Measurements from ENCODE around the gene ELOVL4.

Gene ELOVL4

DNA sequence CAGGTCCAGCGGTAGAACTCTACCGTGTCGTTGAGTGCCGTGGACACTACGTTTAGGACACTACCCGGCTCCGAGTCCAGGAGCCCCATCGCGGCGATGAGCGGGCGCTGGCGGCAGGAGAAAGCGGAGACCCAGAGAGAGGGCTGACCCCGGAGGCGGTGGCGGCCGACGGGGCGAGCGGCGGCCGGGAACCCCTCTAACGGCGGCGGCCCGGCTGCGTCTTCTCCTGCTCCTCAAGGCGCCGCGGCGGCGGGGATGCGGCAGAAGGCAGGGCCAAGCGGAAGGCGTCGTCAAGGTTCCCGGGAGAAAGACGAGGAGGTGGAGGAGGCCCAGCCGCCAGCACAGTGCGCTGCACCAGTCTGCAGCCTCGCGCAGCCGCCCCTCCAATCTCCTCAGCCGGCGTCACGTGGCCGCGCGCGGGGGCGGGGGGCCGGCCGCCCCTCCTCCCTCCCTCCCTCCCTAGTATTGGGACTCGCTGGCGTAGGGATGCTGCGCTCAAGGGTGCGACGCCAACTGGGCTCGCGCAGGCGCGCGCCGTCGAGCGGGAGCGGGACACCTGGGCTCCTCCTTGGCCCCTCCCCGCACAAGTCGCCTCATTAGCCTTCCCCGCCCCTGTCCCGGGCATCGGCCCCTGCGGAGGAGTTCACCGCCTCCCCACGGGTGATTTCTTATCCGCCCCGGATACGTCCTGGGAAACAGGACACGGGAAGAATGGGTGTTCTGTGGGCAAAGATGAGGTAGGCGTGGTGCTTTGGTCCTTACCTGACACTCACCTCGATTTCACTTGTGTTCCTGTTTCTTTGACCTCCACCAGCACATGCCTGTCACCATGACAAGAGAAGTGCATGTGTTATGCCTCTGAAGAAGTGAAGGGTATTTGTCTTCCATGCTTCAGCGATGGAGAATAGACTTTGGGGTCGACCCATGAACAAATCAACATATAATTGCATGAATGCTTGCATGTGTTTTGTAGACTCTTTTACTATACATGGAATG lies at the start of gene ELOVL4:
Gene ELOVL4, minus strand, starts transcription at position 363 of the 996 bp plus-strand sequence. Its CDS starts 274 bp downstream, at position 89.
- DNase-seq, result no peak

DNA sequence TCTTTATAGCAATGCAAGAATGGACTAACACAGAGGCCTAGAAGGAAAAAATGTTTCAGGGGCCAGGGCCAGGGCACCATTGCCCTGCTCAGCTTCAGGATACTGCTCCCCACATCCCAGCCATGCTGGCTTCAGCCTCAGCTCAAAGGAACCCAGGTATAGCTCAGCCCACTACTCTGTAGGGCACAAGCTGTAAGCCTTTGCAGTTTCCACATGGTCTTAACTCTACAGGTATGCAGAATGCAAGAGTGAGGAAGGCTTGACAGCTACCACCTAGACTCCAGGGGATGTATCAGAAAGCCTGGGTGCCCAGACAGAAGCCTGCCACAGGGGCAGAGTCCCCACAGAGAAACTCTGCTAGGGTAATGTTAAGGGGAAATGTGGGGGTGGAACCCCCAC lies 46.6 kb upstream of the ELOVL4 start:
- DNase-seq, result no peak

DNA sequence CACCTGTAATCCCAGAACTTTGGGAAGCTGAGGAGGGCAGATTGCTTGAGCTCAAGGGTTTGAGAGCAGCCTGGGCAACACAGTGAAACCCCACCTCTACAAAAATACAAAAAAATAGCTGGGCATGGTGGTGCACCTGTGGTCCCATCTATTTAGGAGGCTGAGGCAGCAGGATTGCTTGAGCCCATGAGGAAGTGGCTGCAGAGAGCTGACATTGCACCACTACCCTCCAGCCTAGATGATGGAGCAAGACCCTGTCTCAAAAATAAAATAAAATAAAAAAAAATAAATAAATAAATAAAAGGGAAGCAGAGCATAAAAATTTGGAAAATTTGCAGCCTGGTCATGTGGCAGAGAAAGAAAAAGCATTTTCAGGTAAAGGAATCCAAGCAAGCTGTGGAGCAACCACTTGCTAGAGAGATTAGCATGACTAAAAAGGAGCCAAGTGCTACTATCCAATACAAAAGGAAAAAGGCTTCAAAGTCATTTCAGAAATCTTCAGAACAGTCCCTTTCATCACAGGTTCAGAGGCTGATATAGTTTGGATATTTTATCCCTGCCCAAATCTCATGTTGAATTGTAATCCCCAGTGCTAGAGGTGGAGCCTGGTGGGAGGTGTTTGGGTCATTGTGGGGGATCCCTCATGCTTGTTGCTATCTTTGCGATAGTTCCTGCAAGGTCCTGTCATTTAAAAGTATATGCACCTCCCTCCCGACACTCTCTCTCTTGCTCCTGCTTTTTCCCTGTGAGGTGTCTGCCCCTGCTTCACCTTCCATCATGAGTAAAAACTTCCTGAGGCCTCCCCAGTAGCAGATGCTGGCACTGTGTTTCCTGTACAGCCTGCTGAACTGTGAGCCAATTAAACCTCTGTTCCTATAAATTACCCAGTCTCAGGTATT lies 45.9 kb upstream of the ELOVL4 start:
- no peak for DNase-seq

DNA sequence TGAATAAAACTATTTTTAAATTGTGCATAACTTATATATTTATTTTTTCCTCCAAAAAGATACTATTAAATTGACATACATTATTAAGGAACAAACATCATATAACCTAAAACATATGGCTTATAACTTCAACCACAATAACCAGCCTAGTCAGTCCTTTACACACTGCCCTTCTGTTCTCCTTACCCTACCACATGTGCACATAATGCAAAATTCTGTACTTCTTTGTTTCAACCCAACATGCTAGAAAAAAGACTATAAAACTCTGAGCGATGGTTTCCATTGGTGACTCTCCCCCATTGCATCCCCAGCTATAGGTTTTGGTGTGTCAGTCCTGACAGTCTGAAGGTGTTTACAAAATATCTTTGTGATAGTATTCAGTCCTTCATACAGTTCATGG lies 42.3 kb upstream of the ELOVL4 start:
- DNase-seq, result no peak

DNA sequence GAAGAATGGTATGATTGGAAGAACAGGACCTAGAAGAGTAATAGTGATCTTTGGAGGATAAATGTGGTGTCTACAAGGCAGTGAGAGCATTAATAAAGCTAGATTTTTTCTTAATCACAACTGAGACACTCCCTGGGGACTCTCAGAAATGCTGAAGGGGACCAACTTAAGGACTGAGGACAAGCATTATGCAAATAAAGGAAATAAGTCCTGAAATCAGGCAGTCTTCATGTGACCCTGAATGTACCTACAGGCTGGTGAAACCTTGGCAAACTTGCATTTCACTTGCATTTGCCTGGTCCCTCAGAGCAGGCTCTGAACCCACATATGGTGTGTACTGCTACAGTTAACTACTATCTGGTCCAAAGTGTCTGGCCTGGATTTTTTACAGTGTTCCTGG lies 37.8 kb upstream of the ELOVL4 start:
- DNase-seq, result no peak

DNA sequence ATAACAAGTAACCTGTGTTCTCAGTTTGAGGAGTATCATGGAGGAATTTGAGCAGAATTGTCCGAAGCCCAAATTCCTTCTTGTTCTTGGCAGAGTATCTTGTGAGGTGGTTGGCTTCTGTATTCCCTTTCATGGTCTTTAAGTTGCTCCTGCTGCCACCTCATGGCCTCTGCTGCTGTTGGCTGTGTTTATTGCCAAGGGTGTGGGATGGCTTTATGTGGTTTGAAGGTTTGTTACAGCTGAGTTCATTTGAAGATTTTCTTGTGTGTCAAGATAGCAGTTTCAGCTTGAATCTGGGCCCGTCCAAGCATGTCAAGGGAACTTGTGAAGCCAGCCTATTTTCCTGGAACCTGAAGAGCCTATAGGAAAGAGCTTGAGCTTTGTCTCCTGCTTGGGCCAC lies 36.9 kb upstream of the ELOVL4 start:
- DNase-seq, result no peak

DNA sequence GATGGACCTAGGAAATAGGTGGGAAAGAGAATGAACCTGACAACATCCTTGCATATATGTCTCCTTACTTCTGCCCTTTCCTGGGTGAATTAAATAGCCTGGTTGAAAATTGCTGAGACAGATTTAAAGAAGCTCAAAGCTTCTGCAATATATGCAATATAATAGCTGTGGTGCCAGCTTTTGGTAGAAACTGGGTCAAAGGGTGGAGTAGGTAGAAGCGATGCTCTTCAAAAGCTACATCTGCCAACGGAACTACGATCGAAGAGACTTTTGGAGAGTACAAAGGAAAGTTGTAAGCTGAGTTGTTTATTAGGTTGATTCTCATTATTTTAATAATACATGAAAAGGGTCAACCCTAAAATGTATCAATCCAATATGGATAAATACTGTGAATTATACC lies 34.3 kb upstream of the ELOVL4 start:
- no peak for DNase-seq

DNA sequence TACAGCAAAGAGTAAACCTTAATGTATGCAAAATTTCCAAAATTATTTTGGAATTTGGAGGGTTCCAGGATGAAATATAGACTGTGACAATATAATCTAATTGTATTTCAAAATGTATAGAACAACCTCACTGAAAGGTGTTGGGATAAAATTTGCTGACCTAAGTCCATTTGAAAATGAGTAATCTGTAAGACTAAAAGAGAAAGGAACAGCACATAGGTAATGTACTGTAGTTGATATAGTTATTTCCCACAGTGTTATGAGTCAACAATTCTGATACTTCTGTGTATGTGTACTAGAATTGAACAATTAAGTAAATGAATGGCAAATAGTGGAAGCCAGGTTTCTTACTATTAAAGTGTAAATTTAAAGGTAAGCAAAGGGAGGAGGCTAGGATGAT lies 23.8 kb upstream of the ELOVL4 start:
- no peak for DNase-seq

DNA sequence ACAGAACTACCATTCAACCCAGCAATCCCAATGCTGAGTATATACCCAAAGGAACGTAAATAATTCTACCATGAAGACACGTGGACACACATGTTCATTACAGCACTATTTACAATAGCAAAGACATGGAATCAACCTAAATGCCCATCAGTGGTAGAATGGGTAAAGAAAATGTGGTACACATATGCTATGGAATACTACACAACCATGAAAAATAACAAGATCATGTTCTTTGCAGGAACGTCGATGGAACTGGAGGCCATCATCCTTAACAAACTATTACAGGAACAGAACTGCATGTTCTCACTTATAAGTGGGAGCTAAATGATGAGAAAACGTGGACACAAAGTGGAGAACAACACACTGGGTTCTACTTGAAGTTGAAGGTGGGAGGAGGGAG lies 22.4 kb upstream of the ELOVL4 start:
- DNase-seq, result no peak

DNA sequence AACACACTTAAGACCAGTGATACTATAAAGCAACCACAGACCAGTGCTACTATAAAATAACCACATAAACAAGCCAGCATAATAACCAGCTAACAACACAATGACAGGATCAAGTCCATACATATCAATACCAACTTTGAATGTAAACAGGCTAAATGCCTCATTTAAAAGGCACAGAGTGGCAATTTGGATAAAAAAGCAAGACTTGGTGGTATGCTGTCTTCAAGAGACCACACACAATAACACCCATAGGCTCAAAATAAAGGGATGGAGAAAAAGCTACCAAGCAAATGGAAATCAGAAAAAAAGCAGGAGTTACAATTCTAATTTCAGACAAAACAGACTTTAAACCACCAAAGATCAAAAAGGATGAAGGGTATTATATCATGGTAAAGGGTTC lies 19.8 kb upstream of the ELOVL4 start:
- DNase-seq, result no peak

DNA sequence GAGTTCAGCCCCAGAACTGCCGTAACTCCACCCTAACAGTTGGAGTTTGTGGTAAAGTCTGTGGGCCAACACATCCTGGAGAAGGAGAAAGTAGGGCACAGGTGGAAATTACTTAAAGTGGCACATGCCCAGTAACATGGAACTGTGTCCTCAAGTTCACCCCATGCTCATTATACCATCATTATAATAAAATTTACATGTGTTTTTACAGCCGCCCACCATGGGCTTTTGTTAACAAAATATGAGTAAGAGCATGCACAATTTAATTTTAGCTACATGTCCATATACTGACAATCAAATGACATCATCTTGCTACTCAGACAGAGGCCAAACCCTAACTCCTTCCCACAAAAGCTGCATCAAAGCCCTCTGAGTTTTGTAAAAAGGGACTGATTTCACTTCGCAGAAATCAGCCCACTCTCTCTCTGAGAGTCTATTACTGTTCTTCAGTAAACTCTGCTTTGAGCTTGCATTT lies 17.3 kb upstream of the ELOVL4 start:
- DNase-seq, result no peak

DNA sequence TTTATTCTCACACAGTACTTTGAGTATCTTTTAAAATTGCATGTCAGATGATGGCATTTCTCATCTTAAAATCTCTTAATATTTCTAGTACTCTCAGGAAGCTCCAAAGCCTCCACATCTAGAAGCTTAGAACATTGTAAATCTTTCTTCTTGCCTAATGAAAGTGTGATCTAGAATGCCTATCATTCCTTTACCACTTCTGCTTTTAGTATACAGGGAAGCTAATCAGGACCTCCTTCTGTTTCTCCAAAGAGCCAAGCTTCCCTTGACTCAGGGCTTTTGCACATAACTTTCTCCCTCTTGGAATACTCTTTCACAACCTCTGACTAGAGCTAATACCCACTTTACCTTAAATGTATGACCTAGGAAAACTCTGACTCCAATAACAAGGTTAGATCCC lies 7.5 kb upstream of the ELOVL4 start:
- DNase-seq, result no peak

DNA sequence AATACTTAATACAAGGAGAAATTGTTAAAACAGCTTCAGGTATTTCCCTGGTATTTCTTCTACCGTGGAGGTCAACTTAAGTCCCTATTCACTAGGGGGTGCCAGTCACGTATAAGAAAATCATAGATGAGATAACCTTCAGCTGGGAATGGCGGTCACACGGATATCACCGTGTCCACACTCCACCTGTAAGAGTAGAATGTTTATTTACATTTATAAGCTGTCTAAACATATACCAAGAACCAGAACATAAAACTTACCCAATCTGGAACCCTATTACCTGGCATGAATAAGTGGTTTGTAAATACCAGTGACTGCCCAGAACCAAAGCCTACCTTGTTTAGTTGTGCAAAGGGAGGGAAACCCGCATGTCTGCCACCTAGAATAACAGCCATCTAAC lies 1.9 kb upstream of the ELOVL4 start:
- no peak for DNase-seq

DNA sequence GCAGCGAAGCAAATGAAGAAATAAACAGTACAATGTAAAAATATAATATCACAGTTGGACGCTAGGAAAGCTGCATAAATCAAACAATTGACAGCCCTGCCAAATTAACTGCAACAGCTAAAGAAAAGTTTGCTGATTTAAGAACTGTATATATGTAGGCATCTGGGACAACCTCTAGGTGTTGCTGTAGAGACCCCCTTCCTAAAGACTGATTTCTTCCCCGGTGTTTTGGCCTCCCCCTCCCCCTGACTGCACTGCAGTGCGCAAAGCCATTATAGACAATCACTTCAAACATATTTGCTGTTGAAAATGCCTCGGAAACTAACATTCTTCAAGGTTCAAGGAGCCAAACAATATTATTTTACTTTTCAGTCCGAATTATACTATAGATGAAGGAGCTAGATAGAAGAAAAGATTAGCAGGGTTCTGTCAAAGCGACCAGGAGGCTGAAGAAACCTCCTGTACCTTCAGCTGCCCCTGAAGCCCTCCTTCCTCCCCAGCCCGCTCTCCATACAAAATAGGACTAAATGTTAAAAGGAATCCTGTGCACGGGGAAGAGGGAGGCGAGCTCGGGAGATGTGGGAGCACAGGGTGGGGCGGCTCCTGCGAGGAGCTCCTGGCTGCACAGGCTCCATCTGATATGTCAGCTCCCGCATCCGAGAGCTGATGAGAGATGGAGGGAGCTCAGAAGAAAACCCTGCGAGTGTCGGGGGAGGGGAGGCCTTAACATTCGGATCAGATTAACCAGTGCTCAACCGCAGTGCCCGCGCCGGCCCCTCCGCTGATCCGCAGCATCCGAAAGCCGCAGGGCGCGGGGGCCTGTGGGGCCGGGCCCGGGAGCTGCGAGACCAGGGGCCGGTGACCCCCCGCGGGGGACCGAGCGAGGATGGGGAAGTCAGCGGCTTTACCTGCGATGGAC lies 822 bp downstream of the ELOVL4 start:
- DNase-seq, result no peak

DNA sequence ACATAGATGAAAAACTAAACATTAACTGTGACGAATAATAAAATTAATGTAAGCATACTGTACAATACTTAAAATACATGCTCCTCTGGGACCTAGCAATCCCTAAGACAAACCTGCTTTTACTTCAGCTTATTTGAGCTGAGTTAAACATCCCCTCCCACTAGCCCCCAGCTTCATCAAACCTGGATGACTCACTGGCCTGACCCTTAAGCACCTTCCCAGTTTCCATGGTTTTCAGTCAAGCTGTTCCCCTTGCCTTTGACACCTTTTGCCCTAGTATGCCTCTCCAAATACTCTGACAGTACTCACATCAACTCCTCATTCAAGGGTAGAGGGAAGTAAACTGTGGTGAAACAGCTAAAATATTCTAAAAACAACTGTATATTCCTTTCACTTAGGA lies 4.2 kb downstream of the ELOVL4 start:
- DNase-seq, result no peak

DNA sequence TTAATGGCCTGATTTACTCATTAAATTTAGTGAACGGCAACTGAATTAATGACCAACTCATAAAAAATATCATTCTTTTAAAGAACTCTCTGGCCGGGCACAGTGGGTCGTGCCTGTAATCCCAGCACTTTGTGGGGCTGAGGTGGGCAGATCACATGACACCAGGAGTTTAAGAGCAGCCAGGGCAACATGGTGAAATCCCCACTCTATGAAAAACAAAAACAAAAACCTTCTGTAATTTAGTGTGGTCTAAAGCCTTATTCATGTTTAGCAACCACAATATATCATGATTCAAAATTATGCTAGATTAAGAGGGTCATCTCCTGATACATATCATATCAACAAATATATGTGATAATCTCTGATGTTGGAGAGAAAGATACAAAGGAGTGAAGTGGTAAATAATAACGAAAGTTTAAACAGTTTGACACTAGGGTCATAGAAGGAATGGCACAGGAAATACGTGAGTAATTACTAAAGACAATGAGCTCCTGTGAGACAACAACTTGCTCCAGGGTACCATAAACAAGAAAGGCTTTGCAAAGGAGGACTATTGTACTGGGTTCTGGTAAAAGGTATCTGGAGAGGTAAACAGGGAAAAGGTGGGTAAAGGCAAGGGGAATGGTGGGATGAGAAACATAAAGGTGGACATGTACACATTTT lies 5.7 kb downstream of the ELOVL4 start:
- DNase-seq, result no peak

DNA sequence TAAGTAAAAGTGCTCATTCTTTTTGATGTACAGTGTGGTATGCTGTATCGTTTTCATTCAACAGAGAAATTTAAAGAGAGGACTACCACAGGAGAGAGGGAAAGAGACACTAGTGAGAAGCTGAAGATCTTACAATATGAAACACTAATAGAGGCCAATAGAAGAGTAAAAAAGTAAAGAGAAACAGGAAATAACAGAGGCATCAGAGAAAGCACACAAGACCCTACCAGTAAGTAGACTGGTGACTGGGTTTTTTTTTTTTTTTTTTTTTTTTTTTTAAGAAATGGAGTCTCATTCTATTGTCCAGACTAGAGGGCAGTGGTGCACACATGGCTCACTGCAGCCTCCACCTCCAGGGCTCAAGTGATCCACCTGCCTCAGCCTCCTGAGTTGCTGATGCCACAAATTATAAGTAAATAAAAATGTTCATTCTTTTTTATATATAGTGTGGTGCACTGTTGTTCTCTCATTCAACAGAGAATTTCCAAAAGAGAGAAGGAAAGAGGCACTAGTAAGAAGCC lies 18.8 kb downstream of the ELOVL4 start:
- DNase-seq, result no peak

DNA sequence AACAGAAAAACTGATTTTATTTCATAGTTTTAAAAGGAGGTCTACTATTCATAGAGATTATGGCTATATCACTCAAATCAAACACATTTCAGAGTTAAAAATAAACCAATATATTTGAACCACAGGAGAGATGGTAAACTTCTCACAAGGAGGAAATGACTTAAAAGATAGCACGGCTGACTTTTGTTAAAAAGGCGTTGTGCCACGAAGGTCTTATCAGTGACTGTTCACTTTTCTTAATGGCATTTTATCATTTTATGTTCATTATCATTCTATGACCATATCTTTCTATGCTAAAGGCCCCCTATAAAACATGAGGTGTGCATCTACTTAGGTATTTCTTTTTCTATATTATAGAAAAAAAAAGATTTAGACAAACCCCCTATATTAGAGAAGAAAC lies 19.6 kb downstream of the ELOVL4 start:
- DNase-seq, result no peak

DNA sequence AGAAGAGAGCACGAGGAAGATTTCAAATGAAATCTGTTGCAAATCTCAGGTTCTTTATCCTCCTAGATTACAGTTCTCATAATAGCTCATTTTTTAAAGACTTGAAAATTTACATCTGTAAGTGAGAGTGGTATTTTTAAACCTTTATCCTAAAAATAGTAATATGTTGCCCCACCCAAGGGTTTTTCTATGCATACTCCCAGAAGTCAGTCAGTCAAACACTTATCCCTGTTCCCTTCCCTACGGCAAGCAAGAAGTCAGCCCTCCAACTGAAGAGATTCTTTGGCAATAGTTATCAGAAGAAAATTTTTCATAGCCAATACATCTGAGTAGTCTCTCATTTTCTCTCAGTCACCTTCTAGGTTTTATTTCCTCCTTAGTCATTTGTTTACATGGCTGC lies 24.1 kb downstream of the ELOVL4 start:
- no peak for DNase-seq

DNA sequence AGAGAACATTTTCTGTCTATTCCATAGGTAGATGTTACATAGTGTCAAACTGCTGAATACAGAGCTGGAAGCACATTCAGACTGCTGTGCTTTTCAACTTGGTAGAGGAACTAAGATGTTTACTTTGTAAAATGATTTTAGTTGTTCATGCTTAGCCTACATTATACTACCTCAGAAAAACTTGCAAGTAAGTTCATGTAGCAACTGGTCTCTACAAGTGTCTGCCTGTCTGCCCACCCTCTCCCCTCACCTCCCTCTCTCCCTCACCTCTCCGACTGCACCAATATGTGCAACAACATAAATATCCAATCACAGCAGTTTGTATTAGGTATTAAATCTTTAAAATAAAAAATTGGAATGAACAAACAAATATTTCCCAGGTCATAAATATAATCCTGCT lies 25.3 kb downstream of the ELOVL4 start:
- no peak for DNase-seq

DNA sequence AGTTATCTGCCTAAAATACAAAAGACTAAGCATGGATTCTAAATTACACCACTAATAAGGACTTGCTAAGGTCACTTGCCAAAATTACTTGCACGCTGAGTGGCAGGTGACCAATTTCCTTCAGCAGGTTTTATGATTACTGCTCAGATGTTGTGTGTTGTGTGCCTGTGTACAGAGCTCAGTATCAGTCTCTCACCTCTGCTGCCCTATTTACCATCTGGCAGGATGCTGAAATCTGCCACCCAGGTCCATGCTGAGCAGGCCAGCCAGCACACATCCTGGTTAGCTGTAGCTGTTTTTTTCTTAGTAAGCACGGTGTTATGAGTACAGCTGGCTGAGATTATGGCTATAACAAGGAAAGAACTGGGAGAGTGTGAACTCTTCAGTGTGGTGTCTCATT lies 34.0 kb downstream of the ELOVL4 start:
- no peak for DNase-seq

DNA sequence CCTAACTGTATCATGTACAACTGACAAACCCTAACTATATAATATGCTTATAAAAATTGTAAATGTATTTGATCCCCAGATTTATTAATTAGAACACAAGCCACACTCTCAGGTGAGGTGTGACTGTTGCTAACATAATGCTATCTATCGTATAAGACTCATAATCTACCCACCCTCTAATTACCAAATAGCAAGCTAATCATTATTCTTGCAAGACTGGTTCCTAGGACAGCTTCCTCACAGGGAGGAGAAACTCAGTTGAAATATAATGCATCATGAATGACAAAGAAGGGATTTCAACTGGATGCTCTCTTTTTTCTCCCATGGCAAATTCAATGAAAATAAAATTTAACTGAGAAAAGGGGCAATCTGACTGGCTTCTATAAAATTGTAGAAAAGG lies 35.4 kb downstream of the ELOVL4 start:
- DNase-seq, result no peak
